ENCODE measurements around the gene NEK7. TPM values are rescaled to one million over a fixed set of nuclear protein-coding genes. Genes with fewer than 3 reads are reported as not detected.

NEK7 gene
- polyA plus RNA-seq, 1 donor from 2014 or later = 3.3 TPM

GRCh38 chr1:198124673-198125072 lies 32.1 kb upstream of the NEK7 start:
- no peak overlapping the region for H3K9ac ChIP-seq (ENCODE audit: low read length)

GRCh38 chr1:198125995-198126735 lies 30.6 kb upstream of the NEK7 start:
- H3F3A ChIP-seq (ENCODE audit: insufficient read depth, low read length, poor library complexity, severe bottlenecking) = no peaks in the 10 kb centered on the region
- no peak overlapping the region for H2AFZ ChIP-seq (ENCODE audit: low read depth, low read length)
- no peaks in the 10 kb centered on the region for H3K27me3 ChIP-seq (ENCODE audit: insufficient read depth, low read depth, low read length)
- no peaks in the 10 kb centered on the region for H3K9me2 ChIP-seq (ENCODE audit: insufficient read depth, low read length)
- no peaks in the 10 kb centered on the region for H4K20me1 ChIP-seq (ENCODE audit: insufficient read depth)
- H3K4me2 ChIP-seq (ENCODE audit: low read length) = no peak overlapping the region
- H3K79me2 ChIP-seq (replicated peaks; ENCODE audit: insufficient read depth, low read length) = no peaks in the 10 kb centered on the region
- no peaks in the 10 kb centered on the region for H3K9me3 ChIP-seq (ENCODE audit: low read length)
- H3K9ac ChIP-seq (ENCODE audit: low read length) = no peak overlapping the region
- H3K4me3 ChIP-seq (ENCODE audit: low read length) = no peak overlapping the region
- no peak for TF ChIP-seq MXI1 (conservative IDR thresholded peaks at IDR 0.05; ENCODE audit: poor library complexity, severe bottlenecking)
- no peak for TF ChIP-seq EP300 (conservative IDR thresholded peaks at IDR 0.05; ENCODE audit: poor library complexity, severe bottlenecking)
- no peak for TF ChIP-seq SMC3 (conservative IDR thresholded peaks at IDR 0.05; ENCODE audit: poor library complexity)
- TF ChIP-seq EZH2 (IDR thresholded peaks at IDR 0.05; ENCODE audit: borderline replicate concordance, insufficient read depth, low read length, poor library complexity, severe bottlenecking) = no peak
- no peak for TF ChIP-seq REST (IDR thresholded peaks at IDR 0.05; ENCODE audit: borderline replicate concordance)
- no peak for TF ChIP-seq TAF1 (IDR thresholded peaks at IDR 0.05; ENCODE audit: low read depth)
- H3K27ac ChIP-seq (ENCODE audit: low read length) = no peak overlapping the region
- H3K36me3 ChIP-seq (ENCODE audit: insufficient read depth, low read length) = no peaks in the 10 kb centered on the region

More at GRCh38 chr1:198124673-198125072, 32.1 kb upstream of the NEK7 start:
- no peak overlapping the region for H3K27ac ChIP-seq (ENCODE audit: low read length)
- TF ChIP-seq EP300 (conservative IDR thresholded peaks at IDR 0.05; ENCODE audit: poor library complexity, severe bottlenecking) = no peak
- TF ChIP-seq TAF1 (IDR thresholded peaks at IDR 0.05; ENCODE audit: low read depth) = no peak
- no peak for TF ChIP-seq RAD21 (conservative IDR thresholded peaks at IDR 0.05)
- TF ChIP-seq POLR2AphosphoS5 (IDR thresholded peaks at IDR 0.05) = no peak
- TF ChIP-seq REST (IDR thresholded peaks at IDR 0.05; ENCODE audit: borderline replicate concordance) = no peak
- no peak for TF ChIP-seq EZH2 (IDR thresholded peaks at IDR 0.05; ENCODE audit: borderline replicate concordance, insufficient read depth, low read length, poor library complexity, severe bottlenecking)
- TF ChIP-seq MXI1 (conservative IDR thresholded peaks at IDR 0.05; ENCODE audit: poor library complexity, severe bottlenecking) = no peak
- no peak for TF ChIP-seq SMC3 (conservative IDR thresholded peaks at IDR 0.05; ENCODE audit: poor library complexity)
- no peak for TF ChIP-seq CTCF (IDR thresholded peaks at IDR 0.05; ENCODE audit: poor library complexity, severe bottlenecking)
- H3K4me2 ChIP-seq (ENCODE audit: low read length) = no peak overlapping the region
- H3K79me2 ChIP-seq (replicated peaks; ENCODE audit: insufficient read depth, low read length) = no peaks in the 10 kb centered on the region
- H3K27me3 ChIP-seq (ENCODE audit: insufficient read depth, low read depth, low read length) = no peaks in the 10 kb centered on the region
- H2AFZ ChIP-seq (ENCODE audit: low read depth, low read length) = no peak overlapping the region
- H3K36me3 ChIP-seq (ENCODE audit: insufficient read depth, low read length) = no peaks in the 10 kb centered on the region
- no peaks in the 10 kb centered on the region for H3F3A ChIP-seq (ENCODE audit: insufficient read depth, low read length, poor library complexity, severe bottlenecking)
- H3K9me2 ChIP-seq (ENCODE audit: insufficient read depth, low read length) = no peaks in the 10 kb centered on the region
- no peaks in the 10 kb centered on the region for H3K9me3 ChIP-seq (ENCODE audit: low read length)
- H4K20me1 ChIP-seq (ENCODE audit: insufficient read depth) = no peaks in the 10 kb centered on the region
- H3K4me3 ChIP-seq (ENCODE audit: low read length) = no peak overlapping the region

Measured in neural cell (in vitro differentiated cells).